ENCODE data around the gene ANKRD37. TPM values are rescaled to one million over a fixed set of nuclear protein-coding genes. Genes with fewer than 3 reads are reported as not detected.

ANKRD37 gene
- total and polyA plus RNA-seq, 3 donors from 2014 or later, result 12.7 to 23.7 (median 19.6) TPM

GRCh38 chr4:185395956-185396723, 501 bp upstream of the ANKRD37 start:
- peak; percentile 68 for TF ChIP-seq POLR2A (IDR thresholded peaks at IDR 0.05)
- TF ChIP-seq CTCF (IDR thresholded peaks at IDR 0.05), result peak in 2 of 3 experiments; percentile 3 to 18
- Histone ChIP-seq H3K36me3 (ENCODE audit: low read depth, missing control alignments) (no peaks in the 10 kb centered on the region), H3K9me3 (no peaks in the 10 kb centered on the region), H3K27me3 (no peaks in the 10 kb centered on the region), H3K4me3 (peak overlapping the region; percentile 65 to 80), H3K4me1 (no peaks in the 10 kb centered on the region), H3K27ac (peak overlapping the region; percentile 97)
- intact Hi-C loops (cut with DNase I; ENCODE audit: low total_unique reads), result loop anchor here (5.0 kb wide), 1 partner anchor 189 kb away; the partner anchor contains the start of gene SNX25
- whole genome bisulfite sequencing, 2 donors, result 0% methylated on average over 1 to 78 of the region's 98 CpGs
- DNase-seq, result peak; percentile 97

- Histone ChIP-seq H3K27ac (peak overlapping the region in 1 of 2 donors; percentile 68), H3K36me3 (ENCODE audit: low read depth, missing control alignments) (no peaks in the 10 kb centered on the region), H3K4me3 (no peak overlapping the region), H3K4me1 (no peaks in the 10 kb centered on the region), H3K9me3 (no peaks in the 10 kb centered on the region), H3K27me3 (no peaks in the 10 kb centered on the region)
- DNase-seq, result no peak
- no peak for TF ChIP-seq CTCF (IDR thresholded peaks at IDR 0.05)
- TF ChIP-seq POLR2A (IDR thresholded peaks at IDR 0.05), result no peak
- intact Hi-C loops (cut with DNase I; ENCODE audit: low total_unique reads), result loop anchor here (5.0 kb wide), 1 partner anchor 191 kb away; the partner anchor contains the start of gene SNX25
- WGBS, 2 donors, result 23 to 38% methylated on average over 2 of the region's 2 CpGs
Measured at GRCh38 chr4:185398618-185399017, 2.0 kb downstream of the ANKRD37 start.

GRCh38 chr4:185399466-185399865, 2.8 kb downstream of the ANKRD37 start:
- no peak overlapping the region for H3K4me3 ChIP-seq
- no peak for DNase-seq
- WGBS, 2 donors, result 68 to 70% methylated on average over 8 of the region's 8 CpGs
- no peaks in the 10 kb centered on the region for H3K4me1 ChIP-seq
- H3K27me3 ChIP-seq, result no peaks in the 10 kb centered on the region
- TF ChIP-seq CTCF (IDR thresholded peaks at IDR 0.05) (no peak), POLR2A (IDR thresholded peaks at IDR 0.05) (no peak)
- intact Hi-C loops (cut with DNase I; ENCODE audit: low total_unique reads), result loop anchor here (5.0 kb wide), 1 partner anchor 192 kb away; the partner anchor contains the start of gene SNX25
- H3K36me3 ChIP-seq (ENCODE audit: low read depth, missing control alignments), result no peaks in the 10 kb centered on the region
- no peaks in the 10 kb centered on the region for H3K9me3 ChIP-seq
- peak overlapping the region in 1 of 2 donors; percentile 68 for H3K27ac ChIP-seq

- peaks cover 6% of the 10 kb centered on the region for H3K4me1 ChIP-seq
- no peak for TF ChIP-seq POLR2A (IDR thresholded peaks at IDR 0.05)
- no peak for TF ChIP-seq CTCF (IDR thresholded peaks at IDR 0.05)
- no peaks in the 10 kb centered on the region for H3K9me3 ChIP-seq
- H3K27ac ChIP-seq, result peak overlapping the region in 1 of 2 donors; percentile 46
- WGBS, 2 donors, result 70 to 90% methylated on average over 4 of the region's 4 CpGs
- H3K4me3 ChIP-seq, result no peak overlapping the region
- no peak for DNase-seq
- intact Hi-C loops (cut with DNase I; ENCODE audit: low total_unique reads), result no loop called here
- H3K27me3 ChIP-seq, result no peaks in the 10 kb centered on the region
- no peaks in the 10 kb centered on the region for H3K36me3 ChIP-seq (ENCODE audit: low read depth, missing control alignments)
Measured at GRCh38 chr4:185404031-185404430, 7.4 kb downstream of the ANKRD37 start.
